Measurements from ENCODE around the gene DNAJB11. TPM values are rescaled to one million over a fixed set of nuclear protein-coding genes. Genes with fewer than 3 reads are reported as not detected.

The DNAJB11 gene
- total RNA-seq, 2 donors from 2014 or later: 38.9 to 76.5 TPM

DNA sequence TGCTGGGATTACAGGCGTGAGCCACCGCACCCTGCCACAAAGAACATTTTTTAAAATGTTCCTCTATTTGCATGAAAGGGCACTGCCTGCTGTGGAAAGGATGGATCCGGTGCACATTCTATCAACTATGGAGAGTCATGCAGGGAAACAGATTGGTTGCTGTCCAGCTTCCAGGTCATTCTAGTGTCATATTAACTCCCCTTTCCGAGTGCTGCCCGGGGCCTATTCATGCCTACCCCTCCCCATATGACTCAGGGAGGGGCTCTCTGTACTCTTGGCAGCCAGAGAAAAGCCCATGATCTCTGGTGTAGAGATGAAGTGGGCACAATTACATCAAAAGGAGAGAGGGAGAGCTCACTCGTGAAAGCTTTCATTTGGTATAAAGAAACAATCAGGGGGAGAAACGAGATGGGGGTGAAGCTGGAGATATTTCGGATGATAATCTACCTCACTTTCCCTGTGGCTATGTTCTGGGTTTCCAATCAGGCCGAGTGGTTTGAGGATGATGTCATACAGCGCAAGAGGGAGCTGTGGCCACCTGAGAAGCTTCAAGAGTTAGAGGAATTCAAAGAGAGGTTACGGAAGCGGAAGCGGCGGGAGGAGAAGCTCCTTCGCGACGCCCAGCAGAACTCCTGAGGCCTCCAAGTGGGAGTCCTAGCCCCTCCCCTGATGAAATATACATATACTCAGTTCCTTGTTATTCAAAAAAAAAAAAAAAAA, 26.2 kb downstream of the DNAJB11 start:
- no peaks in the 10 kb centered on the region for H3K27me3 ChIP-seq
- no peaks in the 10 kb centered on the region for H3K36me3 ChIP-seq (replicated peaks in 1 of 2; ENCODE audit: insufficient read depth in 1 of 2, low read depth in 2 of 2)
- no peak overlapping the region for H3K27ac ChIP-seq
- DNase-seq (no peak), ATAC-seq (no peak)
- intact Hi-C loops (cut with DNase I): no loop called here
- H3K4me1 ChIP-seq: peaks cover 41% of the 10 kb centered on the region
- no peak overlapping the region for H3K4me3 ChIP-seq
- H3K9me3 ChIP-seq: no peaks in the 10 kb centered on the region
- 69 to 76% methylated on average over 17 of the region's 17 CpGs for WGBS, 2 donors
- TF ChIP-seq CTCF (IDR thresholded peaks at IDR 0.05): no peak
- TF ChIP-seq POLR2A (IDR thresholded peaks at IDR 0.05): no peak

GRCh38 chr3:186598108-186598784, 27.7 kb downstream of the DNAJB11 start:
- Histone ChIP-seq H3K9me3 (no peaks in the 10 kb centered on the region), H3K4me3 (no peak overlapping the region), H3K27me3 (no peaks in the 10 kb centered on the region), H3K27ac (peak overlapping the region in 1 of 4 donors; percentile 21), H3K36me3 (replicated peaks in 1 of 2; ENCODE audit: insufficient read depth in 1 of 2, low read depth in 2 of 2) (no peaks in the 10 kb centered on the region), H3K4me1 (peaks cover 40% of the 10 kb centered on the region)
- DNase-seq (peak; percentile 56 to 83 (median 66)), ATAC-seq (peak; percentile 78)
- WGBS, 2 donors: 75 to 78% methylated on average over 11 of the region's 11 CpGs
- intact Hi-C loops (cut with DNase I): no loop called here
- TF ChIP-seq POLR2A (IDR thresholded peaks at IDR 0.05) (no peak), CTCF (IDR thresholded peaks at IDR 0.05) (no peak)

GRCh38 chr3:186598794-186599141, 28.2 kb downstream of the DNAJB11 start:
- intact Hi-C loops (cut with DNase I): no loop called here
- TF ChIP-seq POLR2A (IDR thresholded peaks at IDR 0.05) (no peak), CTCF (IDR thresholded peaks at IDR 0.05) (no peak)
- no peak for ATAC-seq
- Histone ChIP-seq H3K27ac (peak overlapping the region in 2 of 4 donors; percentile 16 to 21), H3K27me3 (no peaks in the 10 kb centered on the region), H3K4me3 (no peak overlapping the region), H3K36me3 (replicated peaks in 1 of 2; ENCODE audit: insufficient read depth in 1 of 2, low read depth in 2 of 2) (no peaks in the 10 kb centered on the region), H3K4me1 (peaks cover 35% of the 10 kb centered on the region), H3K9me3 (no peaks in the 10 kb centered on the region)
- WGBS, 2 donors: 72 to 82% methylated on average over 4 of the region's 4 CpGs
- DNase-seq: no peak

DNA sequence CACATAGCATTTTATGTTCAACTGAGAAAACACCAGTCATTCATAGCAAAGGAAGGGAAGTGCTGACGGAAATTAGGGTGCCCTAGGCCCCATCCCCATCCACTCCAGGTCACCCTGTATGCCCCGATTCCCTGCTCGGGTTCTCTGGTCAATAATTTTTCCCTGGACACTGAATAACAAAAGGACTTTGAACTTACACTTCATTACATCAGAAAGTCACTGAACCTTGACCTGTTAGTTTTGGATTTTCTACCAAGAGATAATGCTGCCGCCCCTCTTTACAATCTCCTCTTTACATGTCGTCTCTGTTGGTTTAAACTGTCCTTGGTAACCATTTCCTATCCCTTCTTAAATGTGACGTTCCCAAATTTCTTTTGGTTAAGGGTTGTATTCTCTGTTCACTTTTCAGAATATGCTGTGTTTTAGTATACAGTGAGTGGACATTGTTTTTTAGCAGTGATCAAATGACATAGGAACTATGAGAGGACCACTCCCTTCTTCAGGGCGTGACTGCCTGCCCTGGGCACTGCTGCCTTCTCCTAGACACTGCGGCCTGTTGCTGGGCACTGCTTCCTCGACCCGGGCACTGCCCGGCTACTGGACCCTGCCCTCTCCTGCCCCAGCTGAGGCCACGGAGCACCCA, 28.7 kb downstream of the DNAJB11 start:
- Histone ChIP-seq H3K27me3 (no peaks in the 10 kb centered on the region), H3K27ac (peak overlapping the region in 3 of 4 donors; percentile 6 to 21 (median 16)), H3K4me3 (no peak overlapping the region), H3K4me1 (peaks cover 31% of the 10 kb centered on the region), H3K9me3 (no peaks in the 10 kb centered on the region), H3K36me3 (replicated peaks in 1 of 2; ENCODE audit: insufficient read depth in 1 of 2, low read depth in 2 of 2) (no peaks in the 10 kb centered on the region)
- DNase-seq: no peak
- intact Hi-C loops (cut with DNase I): no loop called here
- no peak for ATAC-seq
- 28 to 49% methylated on average over 6 to 12 of the region's 12 CpGs for WGBS, 2 donors
- TF ChIP-seq CTCF (IDR thresholded peaks at IDR 0.05) (no peak), POLR2A (IDR thresholded peaks at IDR 0.05) (no peak)

All from body of pancreas (tissue), 4 donors.